ENCODE results near the gene DMTF1.
"Not testable (repeated sequence)": the region's sequence is repeated elsewhere in the genome, so short reads cannot be mapped to it uniquely, and the experiment has no call there.

Gene DMTF1

GRCh38 chr7:87192784-87193487 is 40.7 kb downstream of the DMTF1 start:
- DNase-seq (ENCODE audit: low read depth), result no peak
- no peak for TF ChIP-seq CTCF (conservative IDR thresholded peaks at IDR 0.05; ENCODE audit: low read length)

GRCh38 chr7:87193912-87194311 is 41.7 kb downstream of the DMTF1 start:
- no peak overlapping the region for H3K4me3 ChIP-seq (ENCODE audit: low read length)
- no peak for TF ChIP-seq CTCF (conservative IDR thresholded peaks at IDR 0.05; ENCODE audit: low read length)
- DNase-seq (ENCODE audit: low read depth), result no peak

More at GRCh38 chr7:87192784-87193487, 40.7 kb downstream of the DMTF1 start:
- no peak overlapping the region for H3K4me3 ChIP-seq (ENCODE audit: low read length)

GRCh38 chr7:87199241-87199640 is 47.0 kb downstream of the DMTF1 start:
- DNase-seq (ENCODE audit: low read depth), result no peak
- TF ChIP-seq CTCF (conservative IDR thresholded peaks at IDR 0.05; ENCODE audit: low read length), result no peak
- no peak overlapping the region for H3K4me3 ChIP-seq (ENCODE audit: low read length)

DNA sequence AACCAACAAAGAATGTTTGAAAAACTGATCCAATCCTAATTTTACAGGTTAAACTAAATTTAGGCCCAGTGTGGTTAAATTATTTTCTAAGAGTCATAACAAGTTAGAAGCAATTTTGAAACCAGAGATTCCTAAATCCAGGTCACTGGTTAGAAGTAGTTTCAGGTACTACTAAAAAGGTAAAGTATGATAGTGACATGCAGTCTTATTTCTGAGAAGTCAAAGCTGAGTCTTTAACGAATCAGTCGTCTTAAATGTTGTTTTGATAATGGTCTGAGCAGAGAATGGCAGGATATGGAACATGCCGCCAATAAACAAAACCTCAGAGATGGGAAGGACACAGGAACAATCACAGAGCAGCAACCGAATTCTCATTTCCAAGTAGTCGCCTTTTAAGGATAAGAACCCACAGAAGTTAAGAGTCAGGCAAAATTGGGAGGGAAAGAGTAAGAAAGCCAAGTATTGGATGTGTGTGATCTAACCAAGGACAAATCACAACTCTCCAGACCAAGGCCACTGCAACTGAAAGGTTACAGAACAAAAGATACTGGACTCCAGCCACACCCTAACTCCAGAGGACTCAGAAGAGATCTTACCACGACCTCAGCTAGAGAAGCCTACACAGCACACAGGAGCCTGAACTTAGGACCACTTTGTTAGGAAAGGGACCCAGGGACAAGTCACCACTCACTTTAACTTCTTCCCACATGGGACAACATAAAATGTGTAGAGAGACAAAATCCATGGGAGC is 47.6 kb downstream of the DMTF1 start:
- no peak for DNase-seq (ENCODE audit: low read depth)
- H3K4me3 ChIP-seq (ENCODE audit: low read length), result no peak overlapping the region
- TF ChIP-seq CTCF (conservative IDR thresholded peaks at IDR 0.05; ENCODE audit: low read length), result no peak

GRCh38 chr7:87202208-87202607 is 50.0 kb downstream of the DMTF1 start:
- TF ChIP-seq CTCF (conservative IDR thresholded peaks at IDR 0.05; ENCODE audit: low read length), result no peak
- no peak overlapping the region for H3K4me3 ChIP-seq (ENCODE audit: low read length)
- DNase-seq (ENCODE audit: low read depth), result no peak

GRCh38 chr7:87202705-87203104 is 50.5 kb downstream of the DMTF1 start:
- no peak for DNase-seq (ENCODE audit: low read depth)
- no peak for TF ChIP-seq CTCF (conservative IDR thresholded peaks at IDR 0.05; ENCODE audit: low read length)
- no peak overlapping the region for H3K4me3 ChIP-seq (ENCODE audit: low read length)

DNA sequence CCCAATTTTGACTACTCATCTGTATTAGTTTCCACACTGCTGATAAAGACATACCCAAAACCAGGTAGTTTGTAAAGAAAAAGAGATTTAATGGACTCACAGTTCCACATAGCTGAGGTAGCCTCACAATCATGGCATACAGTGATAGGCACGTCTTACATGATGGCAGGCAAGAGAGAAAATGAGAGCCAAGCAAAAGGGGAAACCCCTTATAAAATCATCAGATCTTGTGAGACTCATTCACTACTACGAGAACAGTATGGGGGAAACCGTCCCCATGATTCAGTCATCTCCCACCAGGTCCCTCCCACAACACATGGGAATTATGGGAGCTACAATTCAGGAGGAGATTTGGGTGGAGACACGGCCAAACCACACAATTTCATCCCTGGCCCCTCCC is 51.7 kb downstream of the DMTF1 start:
- H3K4me3 ChIP-seq (ENCODE audit: low read length); DNase-seq (ENCODE audit: low read depth): not testable (repeated sequence)

Measured in AG10803 (cell line).